Transverse colon (tissue), 3 donors: Measurements from ENCODE around the gene MICB.

ENCODE experiments used
- EP300 ChIP-seq: sonication (generic); formaldehyde crosslinking; IDR thresholded peaks from one replicate; pipeline ENCODE4 v1.6.1; 2017; ENCODE audit warnings: antibody characterized with exemption, low read depth
- POLR2A ChIP-seq: fragments of 450-650 bp; IDR thresholded peaks from one replicate; pipeline ENCODE4 v1.6.1; 2016; ENCODE audit warnings: antibody characterized with exemption, mild to moderate bottlenecking, moderate library complexity
- TF ChIP-seq, protein P1 (sequence below), 5 experiments: fragments of 200-600 bp in 3 of 5; fragments of 450-650 bp in 2 of 5; sonication (generic) in 3 of 5; IDR thresholded peaks; 1 replicate in 2 of 5; 2 replicates in 3 of 5; pipeline ENCODE4 v1.5.1; 2016 to 2017; ENCODE audit warnings: antibody characterized with exemption in 5 of 5, inconsistent platforms in 3 of 5, mild to moderate bottlenecking in 2 of 5, moderate library complexity in 1 of 5

DNA sequence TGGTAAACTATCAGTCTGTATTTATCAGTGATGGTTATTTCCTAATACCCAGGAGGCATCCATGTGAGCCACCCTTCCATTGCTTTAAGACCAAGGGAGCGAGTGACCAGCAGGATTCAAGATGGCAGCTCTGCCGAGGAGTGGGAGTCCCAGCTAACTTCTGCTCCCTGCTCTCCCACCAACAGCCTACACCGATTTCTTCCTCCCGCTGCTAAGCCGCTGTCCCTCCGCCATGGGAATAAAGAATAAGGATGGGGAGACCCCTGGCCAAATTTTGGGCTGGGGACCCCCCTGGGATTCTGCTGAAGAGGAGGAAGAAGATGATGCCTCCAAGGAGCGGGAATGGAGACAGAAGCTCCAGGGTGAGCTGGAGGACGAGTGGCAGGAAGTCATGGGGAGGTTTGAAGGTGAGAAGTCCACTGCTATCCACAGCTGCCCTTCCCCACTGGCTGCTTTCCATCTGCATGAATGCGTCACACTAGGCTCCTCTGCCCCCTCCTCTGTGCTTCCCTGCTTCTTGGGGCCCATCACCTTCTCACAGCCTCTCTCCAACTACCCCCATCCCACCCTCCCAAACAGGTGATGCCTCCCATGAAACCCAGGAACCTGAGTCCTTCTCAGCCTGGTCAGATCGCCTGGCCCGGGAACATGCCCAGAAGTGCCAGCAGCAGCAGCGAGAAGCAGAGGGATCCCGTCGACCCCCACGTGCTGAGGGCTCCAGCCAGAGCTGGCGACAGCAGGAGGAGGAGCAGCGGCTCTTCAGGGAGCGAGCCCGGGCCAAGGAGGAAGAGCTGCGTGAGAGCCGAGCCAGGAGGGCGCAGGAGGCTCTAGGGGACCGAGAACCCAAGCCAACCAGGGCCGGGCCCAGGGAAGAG is 59.7 kb downstream of the MICB start:
- TF ChIP-seq, protein P1, sequence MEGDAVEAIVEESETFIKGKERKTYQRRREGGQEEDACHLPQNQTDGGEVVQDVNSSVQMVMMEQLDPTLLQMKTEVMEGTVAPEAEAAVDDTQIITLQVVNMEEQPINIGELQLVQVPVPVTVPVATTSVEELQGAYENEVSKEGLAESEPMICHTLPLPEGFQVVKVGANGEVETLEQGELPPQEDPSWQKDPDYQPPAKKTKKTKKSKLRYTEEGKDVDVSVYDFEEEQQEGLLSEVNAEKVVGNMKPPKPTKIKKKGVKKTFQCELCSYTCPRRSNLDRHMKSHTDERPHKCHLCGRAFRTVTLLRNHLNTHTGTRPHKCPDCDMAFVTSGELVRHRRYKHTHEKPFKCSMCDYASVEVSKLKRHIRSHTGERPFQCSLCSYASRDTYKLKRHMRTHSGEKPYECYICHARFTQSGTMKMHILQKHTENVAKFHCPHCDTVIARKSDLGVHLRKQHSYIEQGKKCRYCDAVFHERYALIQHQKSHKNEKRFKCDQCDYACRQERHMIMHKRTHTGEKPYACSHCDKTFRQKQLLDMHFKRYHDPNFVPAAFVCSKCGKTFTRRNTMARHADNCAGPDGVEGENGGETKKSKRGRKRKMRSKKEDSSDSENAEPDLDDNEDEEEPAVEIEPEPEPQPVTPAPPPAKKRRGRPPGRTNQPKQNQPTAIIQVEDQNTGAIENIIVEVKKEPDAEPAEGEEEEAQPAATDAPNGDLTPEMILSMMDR (IDR thresholded peaks at IDR 0.05) = no peak
- TF ChIP-seq POLR2A = no peak
- no peak for TF ChIP-seq EP300
